HEK293 (cell line): ENCODE measurements around the gene GLB1L2.

Experiments used
- CTCF ChIA-PET: fragments of 350-600 bp; formaldehyde crosslinking; extraction: SDS; loops from one replicate; lab custom pipeline; 2021; ENCODE audit warnings: antibody characterized with exemption; lab: Yijun Ruan, JAX
- POLR2A ChIA-PET: fragments of 300-600 bp; formaldehyde crosslinking; extraction: SDS; loops from one replicate; lab custom pipeline; 2020; ENCODE audit warnings: antibody characterized with exemption, inconsistent platforms; lab: Yijun Ruan, JAX
- H3K27ac ChIP-seq: fragments of 200-500 bp; sonication (Bioruptor generic); 2 replicates; pipeline ENCODE4 v1.5.1; 2014; ENCODE audit warnings: low read depth, low read length, control low read depth, inconsistent platforms; ENCODE audit errors: extremely low read depth
- H3K36me3 ChIP-seq, 2 experiments: fragments of 200-500 bp in 1 of 2; sonication (Bioruptor generic) in 1 of 2; 1 replicate in 1 of 2; 2 replicates in 1 of 2; pipeline ENCODE4 v1.5.1; 2014 to 2017; ENCODE audit warnings: inconsistent platforms in 2 of 2, low read length in 2 of 2; ENCODE audit not compliant: control insufficient read depth in 2 of 2, insufficient read depth in 1 of 2
- H3K4me1 ChIP-seq: fragments of 200-500 bp; sonication (Bioruptor generic); 2 replicates; pipeline ENCODE4 v1.5.1; 2014; ENCODE audit warnings: mild to moderate bottlenecking, low read length, inconsistent platforms; ENCODE audit not compliant: control insufficient read depth, insufficient read depth
- H3K4me3 ChIP-seq: 2 replicates; pipeline ENCODE4 v1.5.1; 2011; ENCODE audit warnings: low read depth, mild to moderate bottlenecking, control low read depth, low read length, moderate library complexity
- H3K9me3 ChIP-seq: fragments of 200-500 bp; sonication (Bioruptor generic); 2 replicates; pipeline ENCODE4 v1.5.1; 2014; ENCODE audit warnings: low read depth, low read length, inconsistent platforms; ENCODE audit not compliant: control insufficient read depth, insufficient read depth
- BCL11B ChIP-seq: fragments of 450-650 bp; formaldehyde crosslinking; IDR thresholded peaks from 2 replicates; pipeline ENCODE4 v1.5.1; 2016; ENCODE audit warnings: low read depth, missing biosample characterization, missing genetic modification characterization
- GLIS2 ChIP-seq: fragments of 450-650 bp; formaldehyde crosslinking; IDR thresholded peaks from 2 replicates; pipeline ENCODE4 v1.5.1; 2016; ENCODE audit warnings: missing biosample characterization, missing genetic modification characterization
- KLF10 ChIP-seq: fragments of 450-650 bp; IDR thresholded peaks from 2 replicates; pipeline ENCODE4 v1.5.1; 2018; ENCODE audit warnings: missing biosample characterization, mild to moderate bottlenecking, missing genetic modification characterization
- MZF1 ChIP-seq: fragments of 450-650 bp; formaldehyde crosslinking; IDR thresholded peaks from 2 replicates; pipeline ENCODE4 v1.5.1; 2017; ENCODE audit warnings: missing biosample characterization, missing genetic modification characterization, borderline replicate concordance
- PRDM6 ChIP-seq: fragments of 450-650 bp; formaldehyde crosslinking; IDR thresholded peaks from 2 replicates; pipeline ENCODE4 v1.5.1; 2017; ENCODE audit warnings: missing biosample characterization, missing genetic modification characterization
- ZNF112 ChIP-seq: fragments of 450-650 bp; formaldehyde crosslinking; IDR thresholded peaks from 2 replicates; pipeline ENCODE4 v1.5.0; 2017; ENCODE audit warnings: missing biosample characterization, missing genetic modification characterization
- ZNF335 ChIP-seq: fragments of 450-650 bp; formaldehyde crosslinking; conservative IDR thresholded peaks from 2 replicates; pipeline ENCODE4 v1.5.1; 2016; ENCODE audit warnings: missing biosample characterization, missing genetic modification characterization
- ZNF510 ChIP-seq: fragments of 450-650 bp; formaldehyde crosslinking; IDR thresholded peaks from 2 replicates; pipeline ENCODE4 v1.5.1; 2018; ENCODE audit warnings: mild to moderate bottlenecking, missing genetic modification characterization, missing biosample characterization; ENCODE audit not compliant: insufficient replicate concordance
- ZNF529 ChIP-seq: fragments of 450-650 bp; formaldehyde crosslinking; IDR thresholded peaks from 2 replicates; pipeline ENCODE4 v1.5.1; 2017; ENCODE audit warnings: missing genetic modification characterization, missing biosample characterization; ENCODE audit not compliant: insufficient replicate concordance
- ZNF555 ChIP-seq: fragments of 450-650 bp; formaldehyde crosslinking; conservative IDR thresholded peaks from 2 replicates; pipeline ENCODE4 v1.5.1; 2017; ENCODE audit warnings: missing biosample characterization, mild to moderate bottlenecking, missing genetic modification characterization, inconsistent platforms
- ZNF623 ChIP-seq: fragments of 450-650 bp; formaldehyde crosslinking; IDR thresholded peaks from 2 replicates; pipeline ENCODE4 v1.5.1; 2016; ENCODE audit warnings: missing biosample characterization, missing genetic modification characterization
- ZNF785 ChIP-seq: fragments of 450-650 bp; formaldehyde crosslinking; IDR thresholded peaks from 2 replicates; pipeline ENCODE4 v1.5.1; 2016; ENCODE audit warnings: missing biosample characterization, missing genetic modification characterization
- ZNF837 ChIP-seq: fragments of 450-650 bp; formaldehyde crosslinking; IDR thresholded peaks from 2 replicates; pipeline ENCODE4 v1.5.1; 2016; ENCODE audit warnings: missing biosample characterization, missing genetic modification characterization
- ZSCAN4 ChIP-seq: fragments of 450-650 bp; formaldehyde crosslinking; IDR thresholded peaks from 2 replicates; pipeline ENCODE4 v1.5.1; 2017; ENCODE audit warnings: missing biosample characterization, missing genetic modification characterization
- TF ChIP-seq, protein P1 (sequence below): fragments of 450-650 bp; formaldehyde crosslinking; IDR thresholded peaks from 2 replicates; pipeline ENCODE4 v1.5.0; 2017; ENCODE audit warnings: missing biosample characterization, missing genetic modification characterization, borderline replicate concordance

Gene GLB1L2

GRCh38 chr11:134337051-134337450, 5.3 kb downstream of the GLB1L2 start (continued):
- TF ChIP-seq, protein P1, sequence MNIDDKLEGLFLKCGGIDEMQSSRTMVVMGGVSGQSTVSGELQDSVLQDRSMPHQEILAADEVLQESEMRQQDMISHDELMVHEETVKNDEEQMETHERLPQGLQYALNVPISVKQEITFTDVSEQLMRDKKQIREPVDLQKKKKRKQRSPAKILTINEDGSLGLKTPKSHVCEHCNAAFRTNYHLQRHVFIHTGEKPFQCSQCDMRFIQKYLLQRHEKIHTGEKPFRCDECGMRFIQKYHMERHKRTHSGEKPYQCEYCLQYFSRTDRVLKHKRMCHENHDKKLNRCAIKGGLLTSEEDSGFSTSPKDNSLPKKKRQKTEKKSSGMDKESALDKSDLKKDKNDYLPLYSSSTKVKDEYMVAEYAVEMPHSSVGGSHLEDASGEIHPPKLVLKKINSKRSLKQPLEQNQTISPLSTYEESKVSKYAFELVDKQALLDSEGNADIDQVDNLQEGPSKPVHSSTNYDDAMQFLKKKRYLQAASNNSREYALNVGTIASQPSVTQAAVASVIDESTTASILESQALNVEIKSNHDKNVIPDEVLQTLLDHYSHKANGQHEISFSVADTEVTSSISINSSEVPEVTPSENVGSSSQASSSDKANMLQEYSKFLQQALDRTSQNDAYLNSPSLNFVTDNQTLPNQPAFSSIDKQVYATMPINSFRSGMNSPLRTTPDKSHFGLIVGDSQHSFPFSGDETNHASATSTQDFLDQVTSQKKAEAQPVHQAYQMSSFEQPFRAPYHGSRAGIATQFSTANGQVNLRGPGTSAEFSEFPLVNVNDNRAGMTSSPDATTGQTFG (tag by site-specific recombination) = no peak
- no peak for TF ChIP-seq ZNF112 (tag by site-specific recombination)
- TF ChIP-seq BCL11B (tag by site-specific recombination) = no peak

GRCh38 chr11:134338068-134338467, 6.3 kb downstream of the GLB1L2 start:
- Histone ChIP-seq H3K4me1 (no peaks in the 10 kb centered on the region), H3K9me3 (no peaks in the 10 kb centered on the region), H3K4me3 (no peak overlapping the region), H3K27ac (no peak overlapping the region), H3K36me3 (peaks cover 0 to 5% of the 10 kb centered on the region in 2 experiments; a peak in 1 of 3 replicates)
- TF ChIP-seq ZNF555 = no peak
- ChIA-PET CTCF (no interaction called here), POLR2A (interaction anchor here (0.7 kb wide), 1 partner anchor 15 kb away, joined by 3 read pairs; no protein-coding TSS in a partner anchor)

DNA sequence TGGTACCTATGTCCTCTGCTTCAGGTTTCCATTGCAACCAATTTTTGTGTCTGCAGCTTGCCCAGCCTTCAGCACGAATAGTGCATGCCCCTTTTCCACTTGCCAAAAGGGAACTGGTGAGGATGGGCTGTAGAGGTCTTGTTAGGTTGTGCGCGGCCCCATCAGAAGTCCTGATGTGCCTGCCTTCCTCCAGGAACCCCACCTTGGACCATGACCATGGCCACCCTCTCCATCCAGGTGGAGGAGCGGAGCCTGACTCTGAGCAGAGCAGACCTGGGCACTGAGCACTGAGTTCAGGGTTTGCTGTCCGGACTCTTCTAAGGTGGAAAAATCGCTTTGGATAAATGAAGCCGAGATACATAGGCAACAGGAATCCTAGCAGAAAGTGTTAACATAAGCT, 6.9 kb downstream of the GLB1L2 start:
- Histone ChIP-seq H3K27ac (no peak overlapping the region), H3K4me1 (no peaks in the 10 kb centered on the region), H3K36me3 (peaks cover 0 to 6% of the 10 kb centered on the region in 2 experiments; a peak in 1 of 3 replicates), H3K4me3 (no peak overlapping the region), H3K9me3 (no peaks in the 10 kb centered on the region)
- ChIA-PET POLR2A (no interaction called here), CTCF (interaction anchor here (0.7 kb wide), 1 partner anchor 76 kb away, joined by 3 read pairs; no protein-coding TSS in a partner anchor)
- TF ChIP-seq ZNF335 (tag by site-specific recombination) (no peak), PRDM6 (tag by site-specific recombination) (no peak), ZSCAN4 (tag by site-specific recombination) (no peak), ZNF785 (tag by site-specific recombination) (no peak), ZNF510 (tag by site-specific recombination) (no peak), KLF10 (no peak), MZF1 (tag by site-specific recombination) (no peak), GLIS2 (no peak), ZNF623 (no peak), ZNF837 (tag by site-specific recombination) (no peak), ZNF529 (tag by site-specific recombination) (no peak)
- TF ChIP-seq, protein P1 (tag by site-specific recombination) = no peak
